IPS-18c (cell line): ENCODE measurements around the gene TRPM1.

Source experiments
- H3K4me3 ChIP-seq: 2 replicates; pipeline ENCODE4 v1.7.0; 2013; ENCODE audit warnings: low read depth, mild to moderate bottlenecking, low read length, moderate library complexity; ENCODE audit not compliant: insufficient read depth
- H3K9me3 ChIP-seq: one replicate; pipeline ENCODE4 v1.6.1; 2013; ENCODE audit warnings: mild to moderate bottlenecking, low read length, moderate library complexity; ENCODE audit not compliant: control insufficient read depth, insufficient read depth

Gene TRPM1

GRCh38 chr15:31070867-31071266, 30.7 kb downstream of the TRPM1 start:
- no peak overlapping the region for H3K4me3 ChIP-seq
- H3K9me3 ChIP-seq, result no peaks in the 10 kb centered on the region

DNA sequence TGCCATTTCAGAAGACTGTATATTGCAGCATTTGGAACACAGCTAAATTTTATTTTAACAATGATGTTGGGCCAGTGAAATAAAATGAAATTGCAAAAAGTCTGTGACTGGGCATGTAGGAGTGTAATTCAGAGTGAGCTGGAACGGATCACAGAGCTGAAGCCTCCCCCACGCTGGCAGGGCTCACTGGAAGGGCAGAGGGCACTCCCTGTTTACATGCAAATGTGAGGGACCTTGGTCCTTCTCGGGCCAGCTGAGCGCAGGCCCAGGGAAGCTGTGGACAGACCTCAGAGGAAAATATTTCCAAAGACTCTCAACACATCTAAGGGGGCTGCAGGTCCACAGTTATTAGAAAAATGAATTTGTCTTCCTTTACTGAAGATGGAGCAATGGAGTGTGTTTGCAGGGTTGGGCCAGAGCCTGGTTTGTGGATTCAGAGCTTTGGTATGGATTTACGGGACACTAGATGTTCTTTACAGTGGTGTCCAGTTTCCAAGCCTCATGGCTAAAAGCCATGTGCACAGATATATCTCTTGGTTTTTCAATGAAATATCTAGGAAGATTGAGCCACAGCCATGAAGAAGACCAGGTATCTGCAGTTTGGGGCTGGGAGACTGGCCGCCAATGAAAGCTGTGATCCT, 32.0 kb downstream of the TRPM1 start:
- Histone ChIP-seq H3K9me3 (no peaks in the 10 kb centered on the region), H3K4me3 (no peak overlapping the region)

DNA sequence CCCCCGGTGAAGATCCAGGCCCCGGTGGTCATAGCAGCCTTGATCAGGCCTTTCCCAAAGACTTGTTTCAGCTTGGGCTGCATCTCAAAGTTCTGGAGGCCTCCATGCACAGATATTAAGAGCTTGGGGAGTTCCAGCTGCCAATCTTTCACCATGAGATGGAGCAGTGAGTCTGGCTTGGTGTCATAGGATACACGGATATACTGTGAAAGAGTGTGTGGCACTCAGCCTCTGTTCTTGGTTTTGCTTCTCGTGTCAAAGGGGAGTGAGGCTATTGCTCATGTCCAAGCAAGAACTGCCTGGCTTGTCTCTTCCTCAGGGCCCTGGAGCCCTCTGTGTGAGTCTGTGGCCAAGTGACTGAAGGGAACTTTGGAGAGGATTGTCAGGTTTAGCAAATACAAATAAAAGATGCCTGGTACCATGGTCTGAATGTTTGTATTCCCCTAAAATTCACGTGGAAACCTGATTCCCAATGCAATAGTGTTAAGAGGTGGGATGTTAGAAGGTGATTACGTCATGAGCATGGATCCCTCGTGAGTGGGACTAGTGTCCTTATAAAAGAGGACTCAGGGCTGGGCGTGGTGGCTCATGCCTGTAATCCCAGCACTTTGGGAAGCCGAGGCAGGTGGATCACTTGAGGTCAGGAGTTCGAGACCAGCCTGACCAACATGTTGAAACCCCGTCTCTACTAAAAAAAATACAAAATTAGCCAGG, 33.5 kb downstream of the TRPM1 start:
- Histone ChIP-seq H3K9me3 (no peaks in the 10 kb centered on the region), H3K4me3 (no peak overlapping the region)

DNA sequence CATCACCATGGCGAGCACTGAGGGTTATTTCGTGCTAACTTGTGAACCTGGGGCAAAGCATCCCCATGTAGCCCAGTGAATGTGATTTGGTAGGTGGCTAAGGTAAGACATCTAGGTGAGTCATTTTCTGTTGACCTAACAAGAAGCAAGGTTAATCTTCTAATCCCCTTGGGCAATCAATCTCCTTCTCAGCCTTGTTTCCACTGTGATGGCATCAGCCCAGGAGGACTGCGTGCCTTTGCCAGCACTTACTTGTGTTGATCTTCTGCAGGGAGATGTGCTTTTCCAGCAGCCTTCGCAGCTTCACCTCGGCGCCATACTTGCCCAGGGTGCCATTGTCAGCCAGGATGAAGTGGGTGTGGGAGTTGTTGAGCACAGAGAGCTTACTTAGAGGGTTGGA, 35.7 kb downstream of the TRPM1 start:
- no peak overlapping the region for H3K4me3 ChIP-seq
- H3K9me3 ChIP-seq, result no peaks in the 10 kb centered on the region

DNA sequence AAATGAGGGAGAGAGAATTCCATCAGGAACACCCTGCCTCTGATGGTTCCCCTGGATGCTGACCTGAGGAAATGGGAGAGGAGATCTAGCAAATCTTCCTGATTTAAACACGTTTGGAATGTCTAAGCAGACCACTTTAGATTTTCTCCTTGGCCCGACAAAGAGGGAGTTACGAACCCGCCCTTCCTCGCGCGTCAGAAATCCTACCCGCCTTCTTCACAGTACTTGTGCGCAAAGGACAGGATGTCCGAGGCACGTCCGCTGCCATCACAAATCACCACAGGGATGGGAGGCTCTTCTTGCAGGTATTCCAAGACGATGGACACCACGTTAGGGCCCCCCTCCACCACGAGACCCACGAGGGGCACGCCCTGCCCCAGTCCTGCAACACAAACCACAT, 38.6 kb downstream of the TRPM1 start:
- H3K4me3 ChIP-seq, result no peak overlapping the region

DNA sequence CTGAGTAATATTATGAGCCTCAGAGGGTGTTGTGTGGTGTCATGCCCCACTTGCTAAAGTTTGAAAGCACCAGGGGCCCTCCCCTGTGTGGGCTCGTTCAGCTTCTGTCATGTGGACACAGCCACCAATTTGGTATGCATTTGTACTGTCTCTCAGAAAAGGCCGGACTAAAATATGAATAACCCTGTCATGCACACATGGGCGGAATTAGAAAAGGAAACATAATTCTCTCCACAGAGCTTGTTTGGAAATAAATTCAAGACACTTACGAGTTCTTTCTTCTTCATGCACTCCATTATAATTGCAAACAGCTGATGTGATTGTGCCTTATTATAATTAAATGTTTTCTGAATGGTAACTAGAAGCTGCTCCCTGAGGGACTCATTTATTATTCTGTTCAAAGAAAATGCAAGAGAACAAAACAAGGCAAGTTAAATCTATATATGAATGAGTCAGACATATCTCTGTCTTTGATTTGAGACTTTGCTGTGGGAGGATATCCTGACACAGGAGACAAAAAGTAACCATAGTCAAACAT, 39.1 kb downstream of the TRPM1 start:
- Histone ChIP-seq H3K9me3 (no peaks in the 10 kb centered on the region), H3K4me3 (no peak overlapping the region)

More for the DNA sequence above, 38.6 kb downstream of the TRPM1 start:
- no peaks in the 10 kb centered on the region for H3K9me3 ChIP-seq

DNA sequence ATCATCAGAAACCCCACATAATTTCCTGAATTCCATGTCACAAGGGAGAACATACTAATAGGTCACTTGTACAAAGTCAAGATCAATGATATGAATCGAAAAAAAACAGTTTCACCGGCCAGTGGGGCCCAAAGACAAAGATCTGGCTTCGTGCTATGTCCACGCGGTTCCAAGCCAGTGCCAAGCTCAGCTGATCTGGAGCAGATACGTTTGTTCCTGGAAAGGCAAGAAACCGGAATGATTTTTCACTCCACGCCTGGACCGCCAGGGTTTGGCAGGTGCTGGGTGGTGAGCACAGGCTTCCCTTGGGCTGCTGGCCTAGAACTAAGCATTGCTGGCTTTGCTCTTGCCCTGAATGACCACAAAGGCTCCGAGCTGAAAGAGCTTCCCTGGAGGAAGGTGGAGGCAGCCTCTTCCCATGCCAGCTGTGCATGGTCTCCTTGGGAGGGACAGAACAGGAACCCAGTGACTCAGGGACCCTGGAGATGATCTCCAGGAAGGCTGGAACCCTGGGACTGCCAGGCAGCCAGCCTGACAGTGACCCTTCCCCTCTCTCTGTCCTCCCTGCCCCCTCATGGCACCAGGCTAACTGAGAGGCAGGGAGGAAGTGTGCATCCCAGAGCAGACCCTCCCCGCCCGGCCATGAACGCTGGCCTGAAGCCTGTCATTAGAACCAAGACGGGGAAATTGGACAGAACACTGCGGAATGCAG, 40.9 kb downstream of the TRPM1 start:
- Histone ChIP-seq H3K9me3 (no peaks in the 10 kb centered on the region), H3K4me3 (no peak overlapping the region)

- Histone ChIP-seq H3K9me3 (no peaks in the 10 kb centered on the region), H3K4me3 (no peak overlapping the region)
Observed at GRCh38 chr15:31058236-31058962, 43.1 kb downstream of the TRPM1 start.

DNA sequence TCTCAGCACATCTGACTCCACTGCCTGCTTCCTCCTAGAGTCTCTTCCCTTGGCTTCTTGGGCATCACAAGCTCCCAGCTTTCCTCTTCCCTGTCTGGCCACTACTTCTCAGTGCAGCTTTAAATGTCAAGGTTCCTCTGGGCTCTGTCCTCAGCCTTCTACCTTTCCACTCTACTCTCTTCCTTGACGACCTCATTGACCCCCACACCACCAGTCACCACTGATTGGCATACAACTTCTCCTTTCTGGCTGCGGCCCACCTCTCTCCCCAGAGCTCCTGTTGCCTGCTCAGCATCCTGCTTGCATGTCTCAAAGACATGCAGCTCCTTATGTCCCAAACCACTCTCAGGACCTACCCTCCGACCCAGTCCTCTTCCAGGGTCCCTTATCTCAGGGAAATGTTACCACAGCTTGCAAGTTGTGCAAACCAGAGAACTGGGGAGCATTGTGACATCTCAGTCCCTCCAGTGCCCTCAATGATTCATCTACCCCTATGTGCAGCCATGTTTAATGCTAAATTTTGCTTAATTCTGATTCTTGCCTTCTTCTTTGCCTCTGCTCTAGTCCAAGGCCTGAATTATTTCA, 49.9 kb downstream of the TRPM1 start:
- no peaks in the 10 kb centered on the region for H3K9me3 ChIP-seq

DNA sequence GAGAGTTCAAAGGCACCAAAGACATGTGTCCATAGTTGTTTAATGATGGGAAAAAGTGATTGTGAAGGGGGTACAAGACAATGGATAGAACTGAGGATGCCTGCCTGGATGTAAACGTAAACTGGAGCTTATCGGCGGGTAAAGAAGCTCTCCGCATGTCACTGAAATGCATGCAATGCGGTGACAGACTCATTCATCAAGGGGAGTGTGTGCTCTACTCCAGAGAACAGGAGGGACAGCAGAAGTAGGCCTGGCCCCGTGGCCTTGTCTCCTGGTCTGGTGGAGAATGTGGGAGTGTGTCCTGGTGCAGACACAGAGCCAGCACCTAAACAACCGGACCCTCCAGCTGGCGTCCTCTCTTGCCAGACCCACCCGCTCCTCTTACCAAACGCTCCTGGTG, 50.6 kb downstream of the TRPM1 start:
- Histone ChIP-seq H3K4me3 (no peak overlapping the region), H3K9me3 (no peaks in the 10 kb centered on the region)

More for the DNA sequence above, 49.9 kb downstream of the TRPM1 start:
- no peak overlapping the region for H3K4me3 ChIP-seq

DNA sequence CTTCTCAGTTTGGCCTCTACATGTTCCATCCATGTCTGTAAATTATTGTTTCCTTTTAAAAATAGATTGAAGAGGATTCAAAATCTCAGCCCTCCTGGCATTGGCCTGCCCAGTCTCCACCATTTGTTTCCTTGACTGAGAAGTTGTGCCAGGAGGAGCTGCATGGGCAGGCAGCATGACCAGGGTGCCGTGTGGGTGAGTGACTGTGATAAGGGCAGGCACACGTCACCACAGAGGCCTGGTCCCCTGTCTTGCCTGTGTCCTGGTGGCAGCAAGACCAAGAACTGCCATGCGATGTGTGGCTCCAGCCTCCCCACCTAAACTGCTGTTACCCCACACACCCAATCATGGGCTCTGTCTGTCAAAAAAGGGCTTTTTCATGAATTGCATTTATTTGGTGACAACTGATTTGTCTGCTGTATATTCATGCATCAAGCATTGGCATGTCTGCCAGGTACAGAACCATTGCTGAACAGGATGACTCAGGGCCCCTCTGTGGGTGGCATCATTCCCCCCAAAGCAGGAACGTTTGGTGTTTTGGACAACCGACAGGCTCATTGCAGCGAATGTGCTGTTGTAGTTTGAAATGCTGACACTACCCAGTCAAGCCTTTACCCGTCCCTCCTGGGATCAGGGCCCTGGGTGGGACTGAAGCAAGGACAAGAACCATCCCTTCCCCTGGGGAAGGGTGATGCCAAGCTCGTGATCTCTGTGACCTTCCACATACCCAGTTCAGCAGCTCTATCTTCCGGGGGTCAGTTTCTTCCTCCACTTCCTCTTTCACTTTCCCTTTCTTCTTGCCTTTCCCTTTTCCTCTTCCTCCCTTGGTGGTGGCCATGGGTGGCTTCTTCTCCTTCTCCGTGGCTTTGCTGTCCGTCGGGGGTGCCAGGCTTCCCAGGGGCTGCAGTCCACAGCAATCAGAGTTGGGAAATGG, 51.6 kb downstream of the TRPM1 start:
- H3K9me3 ChIP-seq, result no peaks in the 10 kb centered on the region
- no peak overlapping the region for H3K4me3 ChIP-seq

DNA sequence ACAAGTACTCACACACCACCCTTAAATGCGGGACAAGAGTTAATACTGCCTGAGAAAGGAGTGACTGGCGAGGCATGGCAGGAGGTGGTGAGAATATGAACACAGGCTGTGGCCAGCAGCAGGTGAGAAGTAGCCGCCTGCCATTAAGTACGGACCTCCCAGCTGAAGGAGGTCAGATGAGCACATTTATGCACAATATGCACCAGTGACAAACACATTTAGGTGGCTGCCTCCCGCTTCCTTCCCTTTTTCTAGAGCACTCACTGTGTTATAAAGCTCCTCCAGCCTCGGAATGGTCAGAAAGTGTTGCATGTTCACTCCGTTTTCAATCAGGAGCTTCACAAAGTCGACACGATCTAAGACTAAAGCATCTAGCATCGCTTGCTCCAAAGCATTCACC, 52.4 kb downstream of the TRPM1 start:
- Histone ChIP-seq H3K9me3 (no peaks in the 10 kb centered on the region), H3K4me3 (no peak overlapping the region)

GRCh38 chr15:31047437-31047836, 54.1 kb downstream of the TRPM1 start:
- Histone ChIP-seq H3K4me3 (no peak overlapping the region), H3K9me3 (no peaks in the 10 kb centered on the region)

- H3K4me3 ChIP-seq, result no peak overlapping the region
- H3K9me3 ChIP-seq, result no peaks in the 10 kb centered on the region
Observed at GRCh38 chr15:31046759-31047359, 54.7 kb downstream of the TRPM1 start.

- H3K9me3 ChIP-seq, result no peaks in the 10 kb centered on the region
Observed at GRCh38 chr15:31045606-31046005, 55.9 kb downstream of the TRPM1 start.

DNA sequence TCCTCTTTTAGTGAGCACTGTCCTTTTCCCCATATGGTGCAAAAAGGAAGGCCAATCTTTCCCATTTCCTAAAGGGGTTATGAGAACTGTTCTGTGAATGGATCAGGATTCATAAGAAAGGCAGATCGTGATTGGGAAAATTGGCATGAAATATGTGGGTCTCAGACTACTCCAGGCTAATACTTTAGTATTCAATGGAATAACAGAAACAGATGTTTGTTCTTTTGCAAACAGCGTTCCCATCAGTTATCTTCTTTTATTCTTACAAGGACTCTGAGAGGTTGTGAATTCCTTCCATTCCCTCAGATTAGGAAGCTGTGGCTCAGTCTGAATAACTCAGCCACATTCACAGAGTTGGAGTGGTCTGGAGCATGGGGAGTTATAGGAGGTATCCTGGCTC, 58.8 kb downstream of the TRPM1 start:
- no peak overlapping the region for H3K4me3 ChIP-seq
- H3K9me3 ChIP-seq, result no peaks in the 10 kb centered on the region

More at GRCh38 chr15:31045606-31046005, 55.9 kb downstream of the TRPM1 start:
- H3K4me3 ChIP-seq, result no peak overlapping the region
